T-helper 1 cell treated with Interleukin-12 subunit alpha and Interleukin-12 subunit beta and Interleukin-4 antibody, amounts not matched to agents 30 μg/mL and 1 μg/mL, for 36 hours (primary cell): ENCODE data around the gene CACNA1D.

Source experiments
- H3K27ac Mint-ChIP-seq: one replicate; pipeline ENCODE4 v1.8.0; 2021; ENCODE audit warnings: mild to moderate bottlenecking, mixed read lengths
- H3K27me3 Mint-ChIP-seq: one replicate; pipeline ENCODE4 v1.8.0; 2021; ENCODE audit warnings: low read depth, mixed read lengths
- H3K36me3 Mint-ChIP-seq: one replicate; pipeline ENCODE4 v1.8.0; 2021; ENCODE audit warnings: low read depth, mixed read lengths
- H3K4me1 Mint-ChIP-seq: one replicate; pipeline ENCODE4 v1.8.0; 2021; ENCODE audit warnings: low read depth, mixed read lengths
- H3K4me3 Mint-ChIP-seq: one replicate; pipeline ENCODE4 v1.8.0; 2021; ENCODE audit warnings: mild to moderate bottlenecking, moderate library complexity, mixed read lengths
- H3K9me3 Mint-ChIP-seq: one replicate; pipeline ENCODE4 v1.8.0; 2021; ENCODE audit warnings: mixed read lengths

Gene CACNA1D

GRCh38 chr3:53590606-53591005, 96.2 kb downstream of the CACNA1D start:
- no peaks in the 10 kb centered on the region for H3K9me3 Mint-ChIP-seq
- H3K4me3 Mint-ChIP-seq: no peak overlapping the region
- no peaks in the 10 kb centered on the region for H3K27me3 Mint-ChIP-seq
- H3K4me1 Mint-ChIP-seq: no peaks in the 10 kb centered on the region
- no peak overlapping the region for H3K27ac Mint-ChIP-seq
- H3K36me3 Mint-ChIP-seq: no peaks in the 10 kb centered on the region

- Mint-ChIP-seq H3K4me1 (no peaks in the 10 kb centered on the region), H3K9me3 (no peaks in the 10 kb centered on the region), H3K27ac (no peak overlapping the region), H3K27me3 (no peaks in the 10 kb centered on the region), H3K4me3 (no peak overlapping the region), H3K36me3 (no peaks in the 10 kb centered on the region)
These were observed 97.2 kb downstream of the CACNA1D start for GRCh38 chr3:53591646-53592045.

- no peaks in the 10 kb centered on the region for H3K27me3 Mint-ChIP-seq
- no peak overlapping the region for H3K27ac Mint-ChIP-seq
- H3K4me3 Mint-ChIP-seq: no peak overlapping the region
- H3K36me3 Mint-ChIP-seq: no peaks in the 10 kb centered on the region
- no peaks in the 10 kb centered on the region for H3K9me3 Mint-ChIP-seq
- peaks cover under 1% of the 10 kb centered on the region for H3K4me1 Mint-ChIP-seq
These were observed 98.5 kb downstream of the CACNA1D start for GRCh38 chr3:53592862-53593261.

GRCh38 chr3:53593611-53594010, 99.2 kb downstream of the CACNA1D start:
- Mint-ChIP-seq H3K9me3 (no peaks in the 10 kb centered on the region), H3K4me3 (no peak overlapping the region), H3K27ac (no peak overlapping the region), H3K27me3 (no peaks in the 10 kb centered on the region), H3K36me3 (no peaks in the 10 kb centered on the region), H3K4me1 (peaks cover 2% of the 10 kb centered on the region)

- H3K4me1 Mint-ChIP-seq: peaks cover 2% of the 10 kb centered on the region
- no peak overlapping the region for H3K27ac Mint-ChIP-seq
- no peaks in the 10 kb centered on the region for H3K9me3 Mint-ChIP-seq
- no peaks in the 10 kb centered on the region for H3K36me3 Mint-ChIP-seq
- no peaks in the 10 kb centered on the region for H3K27me3 Mint-ChIP-seq
- H3K4me3 Mint-ChIP-seq: no peak overlapping the region
These were observed 99.9 kb downstream of the CACNA1D start for GRCh38 chr3:53594276-53594675.

GRCh38 chr3:53595660-53596059, 101.2 kb downstream of the CACNA1D start:
- no peak overlapping the region for H3K27ac Mint-ChIP-seq

GRCh38 chr3:53597136-53597915, 102.9 kb downstream of the CACNA1D start:
- H3K36me3 Mint-ChIP-seq: no peaks in the 10 kb centered on the region
- no peaks in the 10 kb centered on the region for H3K9me3 Mint-ChIP-seq
- no peak overlapping the region for H3K4me3 Mint-ChIP-seq
- peaks cover 2% of the 10 kb centered on the region for H3K4me1 Mint-ChIP-seq
- peaks cover 5% of the 10 kb centered on the region for H3K27me3 Mint-ChIP-seq
- H3K27ac Mint-ChIP-seq: no peak overlapping the region

More at GRCh38 chr3:53595660-53596059, 101.2 kb downstream of the CACNA1D start:
- Mint-ChIP-seq H3K27me3 (no peaks in the 10 kb centered on the region), H3K36me3 (no peaks in the 10 kb centered on the region), H3K9me3 (no peaks in the 10 kb centered on the region), H3K4me1 (peaks cover 2% of the 10 kb centered on the region), H3K4me3 (no peak overlapping the region)

- H3K4me1 Mint-ChIP-seq: peaks cover 2% of the 10 kb centered on the region
- peaks cover 5% of the 10 kb centered on the region for H3K27me3 Mint-ChIP-seq
- H3K36me3 Mint-ChIP-seq: no peaks in the 10 kb centered on the region
- no peak overlapping the region for H3K27ac Mint-ChIP-seq
- no peak overlapping the region for H3K4me3 Mint-ChIP-seq
- no peaks in the 10 kb centered on the region for H3K9me3 Mint-ChIP-seq
These were observed 105.4 kb downstream of the CACNA1D start for GRCh38 chr3:53599771-53600170.

- Mint-ChIP-seq H3K36me3 (no peaks in the 10 kb centered on the region), H3K4me1 (peaks cover under 1% of the 10 kb centered on the region), H3K4me3 (no peak overlapping the region), H3K27me3 (peaks cover 5% of the 10 kb centered on the region), H3K9me3 (no peaks in the 10 kb centered on the region), H3K27ac (no peak overlapping the region)
These were observed 108.5 kb downstream of the CACNA1D start for GRCh38 chr3:53602866-53603265.

GRCh38 chr3:53604232-53604631, 109.8 kb downstream of the CACNA1D start:
- Mint-ChIP-seq H3K27ac (no peak overlapping the region), H3K4me1 (no peaks in the 10 kb centered on the region), H3K4me3 (no peak overlapping the region), H3K27me3 (peaks cover 10% of the 10 kb centered on the region), H3K9me3 (no peaks in the 10 kb centered on the region), H3K36me3 (no peaks in the 10 kb centered on the region)

GRCh38 chr3:53606793-53607192, 112.4 kb downstream of the CACNA1D start:
- Mint-ChIP-seq H3K27ac (no peak overlapping the region), H3K4me1 (no peaks in the 10 kb centered on the region), H3K9me3 (no peaks in the 10 kb centered on the region), H3K27me3 (peaks cover 15% of the 10 kb centered on the region), H3K36me3 (no peaks in the 10 kb centered on the region), H3K4me3 (no peak overlapping the region)

GRCh38 chr3:53612508-53612907, 118.1 kb downstream of the CACNA1D start:
- Mint-ChIP-seq H3K36me3 (no peaks in the 10 kb centered on the region), H3K27ac (no peak overlapping the region), H3K9me3 (no peaks in the 10 kb centered on the region), H3K4me3 (no peak overlapping the region), H3K4me1 (no peaks in the 10 kb centered on the region), H3K27me3 (peaks cover 15% of the 10 kb centered on the region)

GRCh38 chr3:53613125-53613524, 118.7 kb downstream of the CACNA1D start:
- Mint-ChIP-seq H3K36me3 (no peaks in the 10 kb centered on the region), H3K4me3 (no peak overlapping the region), H3K27ac (no peak overlapping the region), H3K9me3 (no peaks in the 10 kb centered on the region), H3K27me3 (peaks cover 15% of the 10 kb centered on the region), H3K4me1 (no peaks in the 10 kb centered on the region)

GRCh38 chr3:53614307-53614706, 119.9 kb downstream of the CACNA1D start:
- Mint-ChIP-seq H3K27me3 (peaks cover 11% of the 10 kb centered on the region), H3K4me1 (no peaks in the 10 kb centered on the region), H3K4me3 (no peak overlapping the region), H3K27ac (no peak overlapping the region), H3K36me3 (no peaks in the 10 kb centered on the region), H3K9me3 (no peaks in the 10 kb centered on the region)

- no peaks in the 10 kb centered on the region for H3K4me1 Mint-ChIP-seq
- no peak overlapping the region for H3K4me3 Mint-ChIP-seq
- H3K9me3 Mint-ChIP-seq: no peaks in the 10 kb centered on the region
- H3K27ac Mint-ChIP-seq: no peak overlapping the region
- H3K27me3 Mint-ChIP-seq: peaks cover 3% of the 10 kb centered on the region
- no peaks in the 10 kb centered on the region for H3K36me3 Mint-ChIP-seq
These were observed 121.9 kb downstream of the CACNA1D start for GRCh38 chr3:53616321-53616720.
